Epithelial cell of proximal tubule (primary cell): ENCODE results near the gene RIPK1. TPM values are rescaled to one million over a fixed set of nuclear protein-coding genes. Genes with fewer than 3 reads are reported as not detected.
"Not testable (repeated sequence)": the region's sequence is repeated elsewhere in the genome, so short reads cannot be mapped to it uniquely, and the experiment has no call there.

ENCODE experiments used
- DNase-seq: peaks from one replicate; pipeline ENCODE4 v3.0.0-alpha.2; 2011; ENCODE audit warnings: low read depth
- H3K4me3 ChIP-seq: 2 replicates; pipeline ENCODE4 v1.5.1; 2011; ENCODE audit warnings: low read depth, mild to moderate bottlenecking, low read length
- total RNA-seq: library from RNA; depleted of rRNA; stranded (reverse); fragments of >200 nt; gene quantifications from 2 replicates; pipeline ENCODE4 v1.2.3, GENCODE V29; 2015
- TF ChIP-seq, protein P1 (sequence below): conservative IDR thresholded peaks from 2 replicates; pipeline ENCODE4 v1.5.1; 2012; ENCODE audit warnings: low read depth, mild to moderate bottlenecking, low read length

Gene RIPK1
- total RNA-seq, 1 donor from 2014 or later, result 12.9 TPM

- no peak overlapping the region for H3K4me3 ChIP-seq
- TF ChIP-seq, protein P1, sequence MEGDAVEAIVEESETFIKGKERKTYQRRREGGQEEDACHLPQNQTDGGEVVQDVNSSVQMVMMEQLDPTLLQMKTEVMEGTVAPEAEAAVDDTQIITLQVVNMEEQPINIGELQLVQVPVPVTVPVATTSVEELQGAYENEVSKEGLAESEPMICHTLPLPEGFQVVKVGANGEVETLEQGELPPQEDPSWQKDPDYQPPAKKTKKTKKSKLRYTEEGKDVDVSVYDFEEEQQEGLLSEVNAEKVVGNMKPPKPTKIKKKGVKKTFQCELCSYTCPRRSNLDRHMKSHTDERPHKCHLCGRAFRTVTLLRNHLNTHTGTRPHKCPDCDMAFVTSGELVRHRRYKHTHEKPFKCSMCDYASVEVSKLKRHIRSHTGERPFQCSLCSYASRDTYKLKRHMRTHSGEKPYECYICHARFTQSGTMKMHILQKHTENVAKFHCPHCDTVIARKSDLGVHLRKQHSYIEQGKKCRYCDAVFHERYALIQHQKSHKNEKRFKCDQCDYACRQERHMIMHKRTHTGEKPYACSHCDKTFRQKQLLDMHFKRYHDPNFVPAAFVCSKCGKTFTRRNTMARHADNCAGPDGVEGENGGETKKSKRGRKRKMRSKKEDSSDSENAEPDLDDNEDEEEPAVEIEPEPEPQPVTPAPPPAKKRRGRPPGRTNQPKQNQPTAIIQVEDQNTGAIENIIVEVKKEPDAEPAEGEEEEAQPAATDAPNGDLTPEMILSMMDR, result no peak
- DNase-seq, result no peak
Observed at GRCh38 chr6:3128356-3129108, 60.2 kb downstream of the RIPK1 start.

- no peak for DNase-seq
- H3K4me3 ChIP-seq, result no peak overlapping the region
- TF ChIP-seq, protein P1, result no peak
Observed at GRCh38 chr6:3131695-3132094, 63.4 kb downstream of the RIPK1 start.

DNA sequence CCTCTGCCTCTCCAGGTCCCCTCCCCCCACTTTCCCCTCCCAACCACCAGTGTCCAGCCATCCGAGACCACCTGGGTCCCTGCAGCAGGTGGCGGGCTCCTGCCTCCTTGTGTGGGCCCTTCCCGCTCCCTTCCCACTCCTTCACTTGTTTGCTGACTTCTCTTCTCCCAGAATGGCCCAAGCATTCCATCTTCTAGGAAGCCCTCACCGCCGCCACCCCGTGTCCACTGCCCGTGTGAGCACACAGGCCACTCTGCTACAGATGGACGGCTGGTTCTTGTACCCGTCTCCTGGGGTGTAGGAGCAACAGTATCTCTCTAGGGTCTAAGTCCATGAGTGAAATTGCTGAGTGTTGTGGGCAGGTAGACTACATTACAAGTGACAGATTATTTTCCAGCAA lies 65.2 kb downstream of the RIPK1 start:
- DNase-seq, result no peak
- TF ChIP-seq, protein P1, result no peak
- H3K4me3 ChIP-seq, result no peak overlapping the region

- TF ChIP-seq, protein P1, result no peak
- no peak for DNase-seq
Observed at GRCh38 chr6:3135668-3136291, 67.5 kb downstream of the RIPK1 start.

DNA sequence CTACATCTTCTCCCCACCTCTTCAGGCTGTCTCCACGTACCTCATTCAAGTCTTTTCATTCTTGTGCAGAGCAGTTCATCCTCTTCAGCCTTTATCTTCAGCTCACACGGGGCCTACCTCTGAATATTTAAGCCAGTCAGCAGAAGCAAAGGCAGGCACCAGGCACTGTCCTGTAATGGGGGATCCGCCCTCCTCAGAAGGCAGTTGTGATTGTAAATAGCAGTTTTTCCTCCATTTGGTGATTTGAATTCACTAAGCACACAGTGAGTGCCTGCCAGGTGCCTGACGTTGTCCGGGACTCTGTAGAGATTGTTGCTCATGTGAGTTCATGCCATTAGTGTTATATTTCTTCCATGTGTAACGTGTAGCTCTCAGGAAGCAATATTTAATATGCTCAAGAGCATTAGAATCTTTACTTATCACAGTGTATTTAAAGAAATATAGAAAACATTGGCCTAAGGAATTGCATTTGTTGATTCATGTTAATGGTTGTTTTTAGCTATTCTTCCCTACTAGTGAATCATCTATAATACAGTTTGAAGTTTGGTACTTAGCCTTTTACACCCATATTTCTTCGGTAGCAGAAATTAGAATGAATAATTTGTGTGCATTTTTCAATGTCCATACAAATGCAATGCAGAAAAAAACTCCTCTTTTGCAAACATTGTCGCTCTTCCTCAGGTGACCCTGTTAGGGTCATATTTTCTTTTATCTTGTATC lies 68.2 kb downstream of the RIPK1 start:
- TF ChIP-seq, protein P1, result no peak
- H3K4me3 ChIP-seq, result no peak overlapping the region
- DNase-seq, result no peak

More at GRCh38 chr6:3135668-3136291, 67.5 kb downstream of the RIPK1 start:
- H3K4me3 ChIP-seq, result no peak overlapping the region

GRCh38 chr6:3137057-3137777 lies 68.9 kb downstream of the RIPK1 start:
- H3K4me3 ChIP-seq, result no peak overlapping the region
- no peak for DNase-seq
- TF ChIP-seq, protein P1, result no peak

DNA sequence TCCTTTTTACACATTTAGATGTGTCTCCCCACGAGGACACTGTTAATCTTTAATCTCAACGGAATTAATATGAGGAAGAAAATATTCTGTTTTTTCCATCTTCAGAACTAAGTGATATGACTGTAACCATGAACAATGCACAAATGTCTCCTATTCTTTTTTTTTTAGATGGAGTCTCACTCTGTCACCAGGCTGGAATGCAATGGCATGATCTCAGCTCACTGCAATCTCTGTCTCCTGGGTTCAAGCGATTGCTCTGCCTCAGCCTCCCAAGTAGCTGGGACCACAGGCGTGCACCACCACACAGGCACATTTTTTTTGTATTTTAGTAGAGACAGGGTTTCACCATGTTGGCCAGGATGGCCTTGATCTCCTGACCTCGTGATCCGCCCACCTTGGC lies 69.6 kb downstream of the RIPK1 start:
- DNase-seq, H3K4me3 ChIP-seq: not testable (repeated sequence)
